Measurements from ENCODE around the gene PRIM2.
"Not testable (repeated sequence)": the region's sequence is repeated elsewhere in the genome, so short reads cannot be mapped to it uniquely, and the experiment has no call there.

- not testable (repeated sequence) for TF ChIP-seq SMAD1 (IDR thresholded peaks at IDR 0.05; ENCODE audit: low read depth, partially characterized antibody); RUNX3 (IDR thresholded peaks at IDR 0.05; ENCODE audit: low read length); JUND (IDR thresholded peaks at IDR 0.05; ENCODE audit: low read depth, low read length); GABPA (IDR thresholded peaks at IDR 0.05; ENCODE audit: low read depth)
- TF ChIP-seq, protein P1, sequence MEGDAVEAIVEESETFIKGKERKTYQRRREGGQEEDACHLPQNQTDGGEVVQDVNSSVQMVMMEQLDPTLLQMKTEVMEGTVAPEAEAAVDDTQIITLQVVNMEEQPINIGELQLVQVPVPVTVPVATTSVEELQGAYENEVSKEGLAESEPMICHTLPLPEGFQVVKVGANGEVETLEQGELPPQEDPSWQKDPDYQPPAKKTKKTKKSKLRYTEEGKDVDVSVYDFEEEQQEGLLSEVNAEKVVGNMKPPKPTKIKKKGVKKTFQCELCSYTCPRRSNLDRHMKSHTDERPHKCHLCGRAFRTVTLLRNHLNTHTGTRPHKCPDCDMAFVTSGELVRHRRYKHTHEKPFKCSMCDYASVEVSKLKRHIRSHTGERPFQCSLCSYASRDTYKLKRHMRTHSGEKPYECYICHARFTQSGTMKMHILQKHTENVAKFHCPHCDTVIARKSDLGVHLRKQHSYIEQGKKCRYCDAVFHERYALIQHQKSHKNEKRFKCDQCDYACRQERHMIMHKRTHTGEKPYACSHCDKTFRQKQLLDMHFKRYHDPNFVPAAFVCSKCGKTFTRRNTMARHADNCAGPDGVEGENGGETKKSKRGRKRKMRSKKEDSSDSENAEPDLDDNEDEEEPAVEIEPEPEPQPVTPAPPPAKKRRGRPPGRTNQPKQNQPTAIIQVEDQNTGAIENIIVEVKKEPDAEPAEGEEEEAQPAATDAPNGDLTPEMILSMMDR (IDR thresholded peaks at IDR 0.05 in 2 of 3, conservative IDR thresholded peaks at IDR 0.05 in 1 of 3; ENCODE audit: control insufficient read depth in 2 of 3, extremely low read depth in 1 of 3, insufficient read depth in 1 of 3, low read depth in 3 of 3, low read length in 3 of 3), result not testable (repeated sequence)
Observed at GRCh38 chr6:57491795-57492194, 174.4 kb downstream of the PRIM2 start.
